Heart left ventricle (tissue), 16 donors: ENCODE measurements around the gene CNDP2. TPM values are rescaled to one million over a fixed set of nuclear protein-coding genes. Genes with fewer than 3 reads are reported as not detected.
A peak's percentile ranks its signal among the peaks of the same experiment; 100 is the strongest.

Experiments used
- ATAC-seq, 4 donors: fragments of 200-7000 bp; cut with Tn5 transposase; one replicate each; pipeline ENCODE4 v1.9.1; 2020 to 2022; ENCODE audit warnings: moderate library complexity in 4 of 4, mild to moderate bottlenecking in 3 of 4, moderate number of reproducible peaks in 1 of 4
- DNase-seq, 5 donors: peaks; one replicate each; pipeline ENCODE4 v3.0.0-alpha.2; 2020
- H3K27ac ChIP-seq, 12 donors: fragments of 200-600 bp; sonication (generic) in 4 of 12; one replicate each; pipeline versions ENCODE4 v1.5.0 to v1.8.0; 2016 to 2022; ENCODE audit warnings: mild to moderate bottlenecking in 2 of 12
- H3K27me3 ChIP-seq, 9 donors: fragments of 200-600 bp; sonication (generic) in 2 of 9; one replicate each; pipeline versions ENCODE4 v1.5.1 to v1.8.0; 2016 to 2022; ENCODE audit warnings: mild to moderate bottlenecking in 3 of 9
- H3K36me3 ChIP-seq, 9 donors: fragments of 200-600 bp; sonication (generic) in 2 of 9; one replicate each; pipeline versions ENCODE4 v1.5.0 to v1.8.0; 2018 to 2022; ENCODE audit warnings: mild to moderate bottlenecking in 2 of 9
- H3K4me1 ChIP-seq, 12 donors: fragments of 200-600 bp; sonication (generic) in 4 of 12; one replicate each; pipeline versions ENCODE4 v1.5.0 to v1.8.0; 2016 to 2022; ENCODE audit warnings: mild to moderate bottlenecking in 3 of 12
- H3K4me3 ChIP-seq, 12 donors: fragments of 200-600 bp; sonication (generic) in 4 of 12; one replicate each; pipeline versions ENCODE4 v1.5.0 to v1.8.0; 2017 to 2022; ENCODE audit warnings: mild to moderate bottlenecking in 9 of 12, moderate library complexity in 4 of 12
- H3K9me3 ChIP-seq, 12 donors: fragments of 200-600 bp; sonication (generic) in 4 of 12; one replicate each; pipeline versions ENCODE4 v1.5.0 to v1.8.0; 2016 to 2022; ENCODE audit warnings: mild to moderate bottlenecking in 1 of 12
- CTCF ChIP-seq, 12 donors: fragments of 200-600 bp; sonication (generic) in 4 of 12; IDR thresholded peaks; one replicate each; pipeline versions ENCODE4 v1.5.0 to v1.8.0; 2018 to 2022; ENCODE audit warnings: antibody characterized with exemption in 12 of 12, mild to moderate bottlenecking in 5 of 12
- POLR2A ChIP-seq, 2 donors: fragments of 450-650 bp; IDR thresholded peaks; one replicate each; pipeline ENCODE4 v1.6.1; 2017; ENCODE audit warnings: antibody characterized with exemption in 2 of 2, mild to moderate bottlenecking in 2 of 2, moderate library complexity in 2 of 2
- WGBS, 4 donors: extraction: QIAGEN DNeasy Blood & Tissue Kit in 2 of 4; methylation state at CpG; one replicate each; pipeline versions ENCODE4 v1.1.5 to v1.1.7; 2013 to 2018; 5-methylcytosine and 5-hydroxymethylcytosine counted together
- intact Hi-C, 10 donors: fragments of 100-400 bp; cut with DNase I; formaldehyde crosslinking; loops; one replicate each; pipeline versions ENCODE4 v1.11.1 to v1.14.2; 2022
- polyA plus RNA-seq, 2 donors: library from polyadenylated mRNA; stranded (reverse); fragments of 200-250 nt; gene quantifications; one replicate each; pipeline ENCODE4 v1.2.3, GENCODE V29; 2013
- total RNA-seq, 9 donors: library from RNA; depleted of rRNA in 2 of 9; stranded (reverse); fragments of >200 nt in 2 of 9; fragmentation: NEBNext Ultra II Directional in 3 of 9; extraction: Animal tissue kit (Norgen Biotek cat#: 25700) in 3 of 9; gene quantifications; one replicate each; pipeline versions ENCODE4 v1.1.0 to v1.2.4, GENCODE V29; 2016 to 2023
- donor health status: ischemic (EF 13 %, LVEDD 7.1; RV severe dilation, severe dysfunction).
- donor health status: healthy with polysubstance abuse.
- donor health status: DM: no; HTN: yes; CAD: no.
- donor health status: DM: no; HTN: no; CAD: no.
- donor health status: ischemic (EF 25% LVEDD 6.9; RV normal size, moderate dysfunction).
- donor health status: ischemic (EF 25% LVEDD 5.7; RV mildly dilated, moderate dysfunction).
- donor health status: healthy.
- donor health status: DM: yes; HTN: yes; CAD: no.
- donor health status: ischemic (EF 35%, LVEDD 5.7; RV mildly dilated, moderate dysfunction).
- donor health status: nonischemic (EF 11% LVEDD 7.7; RV severe dilation, severe dysfunction).
- donor health status: DM: yes; HTN: yes; CAD: no.
- donor health status: PGD.
- donor health status: ischemic (EF 29% LVEDD 5.4; RV normal size, mild dysfunction).
- donor health status: nonischemic (EF 23%, LVEDD 6.1; RV moderate dilation, normal function).

CNDP2 gene
- total and polyA plus RNA-seq, 11 donors: 38.3 to 162 (median 76.3) TPM

GRCh38 chr18:74501386-74501785 lies 5.2 kb downstream of the CNDP2 start:
- peak overlapping the region in 2 of 12 donors; percentile 35 to 95 for H3K27ac ChIP-seq
- no peaks in the 10 kb centered on the region for H3K9me3 ChIP-seq
- peaks cover 0 to 62% (median 56%) of the 10 kb centered on the region in 9 donors for H3K36me3 ChIP-seq
- DNase-seq (no peak), ATAC-seq (no peak)
- no peaks in the 10 kb centered on the region for H3K27me3 ChIP-seq
- H3K4me3 ChIP-seq: peak overlapping the region in 1 of 12 donors; percentile 60
- 74 to 83% (median 81%) methylated on average over 4 of the region's 4 CpGs for WGBS, 4 donors
- no peak for TF ChIP-seq POLR2A (IDR thresholded peaks at IDR 0.05)
- no peak for TF ChIP-seq CTCF (IDR thresholded peaks at IDR 0.05)
- peaks cover 0 to 61% (median 27%) of the 10 kb centered on the region in 12 donors for H3K4me1 ChIP-seq
- intact Hi-C loops: no loop called here

GRCh38 chr18:74503137-74503536 lies 7.0 kb downstream of the CNDP2 start:
- DNase-seq: no peak
- Histone ChIP-seq H3K27ac (no peak overlapping the region), H3K4me3 (no peak overlapping the region), H3K27me3 (no peaks in the 10 kb centered on the region), H3K36me3 (peaks cover 0 to 76% (median 73%) of the 10 kb centered on the region in 9 donors), H3K9me3 (no peaks in the 10 kb centered on the region), H3K4me1 (peaks cover 0 to 50% (median 16%) of the 10 kb centered on the region in 12 donors)
- WGBS, 4 donors: 80 to 96% (median 93%) methylated on average over 4 of the region's 4 CpGs
- intact Hi-C loops: no loop called here
- no peak for ATAC-seq
- no peak for TF ChIP-seq POLR2A (IDR thresholded peaks at IDR 0.05)
- no peak for TF ChIP-seq CTCF (IDR thresholded peaks at IDR 0.05)

- 91 to 99% (median 97%) methylated on average over 15 to 16 of the region's 16 CpGs for WGBS, 4 donors
- no peaks in the 10 kb centered on the region for H3K27me3 ChIP-seq
- TF ChIP-seq CTCF (IDR thresholded peaks at IDR 0.05) (no peak), POLR2A (IDR thresholded peaks at IDR 0.05) (no peak)
- H3K4me3 ChIP-seq: no peak overlapping the region
- peaks cover 0 to 28% (median 0%) of the 10 kb centered on the region in 12 donors for H3K4me1 ChIP-seq
- no peak overlapping the region for H3K27ac ChIP-seq
- intact Hi-C loops: no loop called here
- H3K9me3 ChIP-seq: no peaks in the 10 kb centered on the region
- no peak for DNase-seq
- no peak for ATAC-seq
- H3K36me3 ChIP-seq: peaks cover 0 to 100% (median 97%) of the 10 kb centered on the region in 9 donors
Observed at GRCh38 chr18:74505776-74506175, 9.6 kb downstream of the CNDP2 start.

GRCh38 chr18:74506448-74507084 lies 10.4 kb downstream of the CNDP2 start:
- DNase-seq (no peak), ATAC-seq (peak in 1 of 4 donors; percentile 39)
- Histone ChIP-seq H3K9me3 (no peaks in the 10 kb centered on the region), H3K27me3 (no peaks in the 10 kb centered on the region), H3K4me1 (peaks cover 0 to 24% (median 0%) of the 10 kb centered on the region in 12 donors), H3K4me3 (no peak overlapping the region), H3K36me3 (peaks cover 0 to 100% (median 97%) of the 10 kb centered on the region in 9 donors), H3K27ac (peak overlapping the region in 3 of 12 donors; percentile 5 to 30 (median 15))
- intact Hi-C loops: no loop called here
- TF ChIP-seq POLR2A (IDR thresholded peaks at IDR 0.05) (no peak), CTCF (IDR thresholded peaks at IDR 0.05) (no peak)
- 43 to 51% (median 46%) methylated on average over 10 to 11 of the region's 11 CpGs for WGBS, 4 donors
